Omental fat pad (tissue), 4 donors: ENCODE data around the gene XDH. TPM values are rescaled to one million over a fixed set of nuclear protein-coding genes. Genes with fewer than 3 reads are reported as not detected.

Experiments
- ATAC-seq: fragments of 150-250 bp; one replicate; pipeline ENCODE4 v1.9.1; 2016; ENCODE audit warnings: mild to moderate bottlenecking, moderate library complexity; ENCODE audit not compliant: low FRiP score
- DNase-seq: peaks from one replicate; pipeline ENCODE4 v3.0.0-alpha.2; 2019; ENCODE audit warnings: low spot score
- total RNA-seq, 4 donors: library from RNA; depleted of rRNA; stranded (reverse); fragments of >200 nt; gene quantifications; one replicate each; pipeline ENCODE4 v1.1.0, GENCODE V29; 2016
- TF ChIP-seq, protein P1 (sequence below), 3 donors: fragments of 450-650 bp; IDR thresholded peaks; one replicate each; pipeline ENCODE4 v1.5.1; 2016 to 2017; ENCODE audit warnings: antibody characterized with exemption in 3 of 3, mild to moderate bottlenecking in 3 of 3, moderate library complexity in 2 of 3

The XDH gene
- total RNA-seq, 4 donors from 2014 or later = 0.31 to 0.63 (median 0.48) TPM; not detected in 1

- TF ChIP-seq, protein P1, sequence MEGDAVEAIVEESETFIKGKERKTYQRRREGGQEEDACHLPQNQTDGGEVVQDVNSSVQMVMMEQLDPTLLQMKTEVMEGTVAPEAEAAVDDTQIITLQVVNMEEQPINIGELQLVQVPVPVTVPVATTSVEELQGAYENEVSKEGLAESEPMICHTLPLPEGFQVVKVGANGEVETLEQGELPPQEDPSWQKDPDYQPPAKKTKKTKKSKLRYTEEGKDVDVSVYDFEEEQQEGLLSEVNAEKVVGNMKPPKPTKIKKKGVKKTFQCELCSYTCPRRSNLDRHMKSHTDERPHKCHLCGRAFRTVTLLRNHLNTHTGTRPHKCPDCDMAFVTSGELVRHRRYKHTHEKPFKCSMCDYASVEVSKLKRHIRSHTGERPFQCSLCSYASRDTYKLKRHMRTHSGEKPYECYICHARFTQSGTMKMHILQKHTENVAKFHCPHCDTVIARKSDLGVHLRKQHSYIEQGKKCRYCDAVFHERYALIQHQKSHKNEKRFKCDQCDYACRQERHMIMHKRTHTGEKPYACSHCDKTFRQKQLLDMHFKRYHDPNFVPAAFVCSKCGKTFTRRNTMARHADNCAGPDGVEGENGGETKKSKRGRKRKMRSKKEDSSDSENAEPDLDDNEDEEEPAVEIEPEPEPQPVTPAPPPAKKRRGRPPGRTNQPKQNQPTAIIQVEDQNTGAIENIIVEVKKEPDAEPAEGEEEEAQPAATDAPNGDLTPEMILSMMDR (IDR thresholded peaks at IDR 0.05) = no peak
- DNase-seq = no peak
- ATAC-seq = no peak
Measured at GRCh38 chr2:31294196-31294595, 120.3 kb downstream of the XDH start.

DNA sequence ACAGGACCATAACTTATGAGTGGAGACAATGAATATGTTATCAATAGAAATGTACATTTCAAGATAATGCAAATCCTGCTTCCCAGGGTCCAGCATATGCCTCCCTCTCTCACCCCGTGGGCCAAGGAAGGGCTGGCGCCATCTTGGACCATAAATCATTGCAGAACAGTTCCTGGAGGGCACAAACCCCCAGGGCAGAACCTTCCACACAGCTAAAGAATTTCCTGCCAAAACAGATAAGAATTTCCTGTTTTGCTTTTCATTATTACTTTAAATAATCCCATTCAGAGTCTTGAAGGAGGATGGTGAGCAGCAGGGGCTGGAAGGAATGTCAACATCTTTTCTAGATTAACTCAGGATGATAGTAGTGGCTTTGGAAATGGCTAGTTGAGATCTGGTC, 126.9 kb downstream of the XDH start:
- ATAC-seq (no peak), DNase-seq (no peak)
- TF ChIP-seq, protein P1 (IDR thresholded peaks at IDR 0.05) = no peak

DNA sequence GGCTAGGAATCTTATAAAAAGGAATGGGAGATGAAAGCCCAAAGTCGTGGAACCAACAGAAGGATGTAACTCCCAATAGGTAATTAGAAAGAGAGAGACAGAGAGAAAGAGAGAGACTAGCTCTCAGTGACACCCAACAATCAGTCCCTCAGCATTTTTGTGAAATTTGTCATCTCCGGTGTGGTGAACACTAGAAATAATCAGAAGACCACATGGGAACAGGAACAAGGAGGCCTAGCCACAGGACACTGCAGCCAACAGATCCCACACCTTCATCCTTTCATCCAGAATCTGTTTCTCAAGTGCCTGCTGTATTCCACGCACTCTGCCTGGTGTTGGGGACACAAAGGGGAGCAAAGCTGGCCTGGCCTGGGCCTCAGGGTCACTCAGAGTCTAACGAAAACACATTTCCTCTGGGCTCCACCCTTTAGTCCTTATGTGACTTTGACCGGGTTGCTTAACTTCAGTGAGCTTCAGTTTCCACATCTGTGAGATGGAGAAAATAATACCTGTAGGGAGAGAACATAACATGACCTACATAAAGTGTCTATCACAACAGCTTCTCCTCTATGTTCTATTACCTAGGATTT, 127.5 kb downstream of the XDH start:
- DNase-seq (no peak), ATAC-seq (no peak)
- TF ChIP-seq, protein P1 (IDR thresholded peaks at IDR 0.05) = no peak

GRCh38 chr2:31286230-31286629, 128.3 kb downstream of the XDH start:
- ATAC-seq = no peak
- TF ChIP-seq, protein P1 (IDR thresholded peaks at IDR 0.05) = no peak

More at GRCh38 chr2:31286230-31286629, 128.3 kb downstream of the XDH start:
- DNase-seq = no peak

Other genes starting within 250 kb of the XDH start
- under 1 TPM in 1 of 4 donors, not detected in 3; 0.13 TPM for gene CAPN14, start 197.2 kb downstream of the XDH start, total RNA-seq
- 1 to 10 TPM; 3.1 to 5.2 (median 3.6) TPM for gene EHD3, start 180.6 kb downstream of the XDH start, total RNA-seq
- gene SRD5A2, start 166.2 kb upstream of the XDH start, total RNA-seq = not detected